NCI-H510A treated with DMSO at 0.1 percent for 48 hours (cell line): ENCODE results near the gene PRMT3.
"Not testable (repeated sequence)": the region's sequence is repeated elsewhere in the genome, so short reads cannot be mapped to it uniquely, and the experiment has no call there.

ENCODE experiments used
- DNase-seq: peaks from one replicate; lab custom pipeline; 2025; lab: John Stamatoyannopoulos, UW

Gene PRMT3

GRCh38 chr11:20387261-20388095 is at the start of gene PRMT3:
Gene PRMT3, plus strand, starts transcription at chr11:20387716. Its CDS starts 31 bp downstream, at chr11:20387747.
- peak; percentile 81 for DNase-seq

DNA sequence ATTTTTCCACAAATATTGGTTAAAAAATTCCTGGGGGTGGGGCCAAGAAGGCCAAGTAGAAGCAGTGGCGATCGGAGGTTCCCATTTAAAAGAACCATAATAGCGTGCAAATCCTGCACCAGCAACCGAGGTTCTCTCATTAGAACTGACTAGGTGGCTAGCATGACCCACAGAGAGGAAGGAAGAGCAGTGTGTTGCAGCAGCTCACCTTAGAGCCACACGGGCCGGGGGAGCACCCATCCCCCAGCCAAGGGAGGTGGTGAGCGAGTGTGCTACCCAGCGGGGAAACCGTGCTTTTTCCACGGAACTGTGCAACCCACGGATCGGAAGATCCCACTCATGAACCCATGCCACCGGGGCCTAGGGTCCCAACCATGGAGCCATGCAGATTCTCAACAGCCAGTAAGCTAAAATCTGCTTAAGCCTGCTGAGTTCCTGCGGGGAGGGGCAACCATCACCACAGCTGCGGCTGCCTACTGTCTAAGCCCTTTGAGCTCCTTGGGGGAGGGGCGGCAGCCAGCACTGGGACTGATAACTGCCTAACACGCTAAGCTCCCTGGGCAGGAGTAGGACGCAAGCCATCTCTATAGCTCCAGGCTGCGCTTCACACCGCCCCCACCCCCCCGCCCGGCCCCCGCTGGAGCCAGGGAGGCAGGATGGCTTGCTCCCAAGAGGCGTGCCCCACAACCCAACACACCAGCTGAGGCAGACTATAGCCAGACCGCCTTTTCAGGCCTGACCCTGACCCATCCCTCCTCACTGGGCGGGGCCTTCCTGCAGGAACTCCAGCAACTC is 45.0 kb upstream of the PRMT3 start:
- DNase-seq, result no peak

GRCh38 chr11:20351136-20351535 is 36.4 kb upstream of the PRMT3 start:
- no peak for DNase-seq

GRCh38 chr11:20351751-20352262 is 35.7 kb upstream of the PRMT3 start:
- DNase-seq, result no peak

GRCh38 chr11:20353829-20354434 is 33.6 kb upstream of the PRMT3 start:
- peak; percentile 45 for DNase-seq

GRCh38 chr11:20355221-20356219 is 32.0 kb upstream of the PRMT3 start:
- DNase-seq, result peak; percentile 34

DNA sequence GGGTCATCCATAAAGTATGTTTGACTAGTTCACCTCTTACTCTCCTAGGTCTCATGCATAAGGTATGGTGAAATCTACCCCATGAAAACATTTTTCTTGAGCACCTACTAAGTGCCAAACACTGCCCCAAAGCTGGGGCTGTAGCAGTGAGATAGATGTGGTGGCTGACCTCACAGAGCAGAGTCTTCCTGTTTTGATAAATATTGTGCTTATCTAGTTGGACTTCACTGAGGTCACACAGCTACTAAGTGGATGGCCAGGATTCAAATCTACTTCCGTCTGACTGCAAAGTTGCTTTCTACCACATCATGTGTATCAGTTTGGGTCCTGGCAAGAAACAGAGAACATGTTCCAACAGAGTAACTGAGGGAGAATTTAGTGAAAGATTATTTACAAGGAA is 30.4 kb upstream of the PRMT3 start:
- no peak for DNase-seq

DNA sequence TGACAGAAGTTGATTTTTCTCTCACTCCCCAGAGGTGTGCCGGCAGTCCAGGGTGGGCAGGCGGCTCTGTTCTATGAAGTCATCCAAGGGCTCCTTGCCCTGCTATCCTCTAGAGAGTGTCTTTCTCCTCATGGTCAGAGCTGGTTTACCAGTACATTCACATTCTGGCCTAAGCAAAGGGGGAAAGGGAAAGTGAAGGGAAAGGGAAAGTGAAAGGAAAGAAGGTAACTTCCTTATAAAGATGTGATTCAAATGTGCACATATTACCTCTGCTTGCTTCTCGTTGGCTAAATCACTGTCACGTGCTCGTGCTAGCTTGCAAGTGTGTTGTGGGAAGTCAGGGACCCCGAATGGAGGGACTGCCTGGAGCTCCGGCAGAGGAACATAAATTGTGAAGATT is 26.9 kb upstream of the PRMT3 start:
- DNase-seq, result no peak

GRCh38 chr11:20362481-20362880 is 25.0 kb upstream of the PRMT3 start:
- DNase-seq, result no peak

DNA sequence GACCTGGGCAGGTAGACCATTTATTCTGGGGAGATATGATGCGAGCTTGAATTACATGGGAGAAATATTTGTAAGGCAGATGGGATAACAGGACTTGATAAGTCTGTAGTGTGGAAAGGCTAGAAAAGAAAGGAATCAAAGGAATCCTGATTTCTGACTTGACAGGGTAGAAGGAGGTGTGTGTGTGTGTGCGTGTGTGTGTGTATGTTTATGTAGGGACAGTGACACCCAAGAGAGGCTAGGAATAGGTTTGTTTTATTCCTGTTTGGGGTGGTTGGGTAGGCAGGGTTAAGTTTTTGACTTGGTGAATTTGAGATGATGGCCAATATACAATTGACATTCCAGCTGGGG is 24.4 kb upstream of the PRMT3 start:
- DNase-seq, result no peak

DNA sequence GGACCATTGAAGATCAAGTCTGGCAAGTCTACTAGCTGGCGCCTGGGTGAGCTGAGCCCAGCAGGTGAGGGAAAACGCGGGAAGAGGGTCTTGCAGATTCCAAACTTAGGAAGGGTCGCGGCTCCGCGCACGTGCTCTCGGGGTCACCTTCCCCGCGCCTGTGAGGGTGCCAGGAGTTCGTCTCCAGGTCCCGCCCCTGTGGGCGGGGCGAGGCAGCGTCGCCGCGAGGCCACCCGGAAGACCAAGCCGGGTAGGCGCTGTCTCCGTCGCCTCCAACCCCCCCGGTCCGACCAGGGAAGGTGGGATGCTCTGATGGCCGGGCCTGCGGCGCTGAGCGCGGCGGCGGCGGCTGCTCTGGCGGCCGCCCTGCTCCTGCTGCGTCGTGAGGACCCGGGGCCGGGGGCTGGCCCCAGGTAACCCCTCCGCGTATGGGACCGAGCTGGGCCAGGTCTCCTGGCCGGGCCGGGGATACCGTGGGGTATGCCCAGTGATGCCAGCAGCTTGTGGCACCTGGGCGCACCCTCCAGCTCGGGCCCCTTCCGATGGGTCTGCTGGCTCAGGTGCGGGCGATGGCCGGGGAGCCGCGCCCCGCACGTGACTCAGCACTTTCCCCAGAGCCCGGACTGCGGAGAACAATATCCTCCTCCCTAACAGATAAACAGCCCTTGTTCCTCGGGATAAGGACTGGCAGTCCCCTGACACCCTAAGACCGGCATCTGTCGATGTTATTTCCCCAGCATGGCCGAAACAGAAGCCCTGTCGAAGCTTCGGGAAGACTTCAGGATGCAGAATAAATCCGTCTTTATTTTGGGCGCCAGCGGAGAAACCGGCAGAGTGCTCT is 23.8 kb upstream of the PRMT3 start, which contains the start of gene HTATIP2:
HTATIP2 (plus strand) TSS at position 215 of the 841 bp plus-strand sequence; CDS start at position 739, 524 bp downstream.
- DNase-seq, result peak; percentile 24

DNA sequence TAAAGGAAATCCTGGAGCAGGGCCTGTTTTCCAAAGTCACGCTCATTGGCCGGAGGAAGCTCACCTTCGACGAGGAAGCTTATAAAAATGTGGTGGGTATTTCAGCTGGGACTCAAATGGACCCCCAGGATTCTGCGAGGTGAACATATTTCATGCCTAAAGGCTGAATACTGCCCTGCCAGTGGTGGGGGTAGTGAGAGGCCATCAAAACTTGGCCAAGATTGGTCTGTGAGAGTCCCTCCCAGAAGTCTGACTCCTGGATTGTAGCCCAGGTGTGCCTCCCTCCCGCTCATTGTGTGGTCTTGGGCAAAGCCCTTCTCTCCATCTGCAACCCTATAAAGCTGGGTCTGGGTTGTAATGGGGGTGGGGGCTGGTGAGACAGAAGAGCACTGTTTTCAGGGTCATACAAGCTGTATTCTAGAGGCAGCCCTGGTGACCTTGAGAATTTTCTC is 23.1 kb upstream of the PRMT3 start:
- no peak for DNase-seq

- not testable (repeated sequence) for DNase-seq
Observed at GRCh38 chr11:20365465-20365864, 22.1 kb upstream of the PRMT3 start.

- DNase-seq, result no peak
Observed at GRCh38 chr11:20367313-20367948, 20.1 kb upstream of the PRMT3 start.

- DNase-seq, result no peak
Observed at GRCh38 chr11:20368438-20368837, 19.1 kb upstream of the PRMT3 start.

- no peak for DNase-seq
Observed at GRCh38 chr11:20369826-20370225, 17.7 kb upstream of the PRMT3 start.

- no peak for DNase-seq
Observed at GRCh38 chr11:20372081-20372626, 15.4 kb upstream of the PRMT3 start.

GRCh38 chr11:20373147-20373546 is 14.4 kb upstream of the PRMT3 start:
- no peak for DNase-seq

DNA sequence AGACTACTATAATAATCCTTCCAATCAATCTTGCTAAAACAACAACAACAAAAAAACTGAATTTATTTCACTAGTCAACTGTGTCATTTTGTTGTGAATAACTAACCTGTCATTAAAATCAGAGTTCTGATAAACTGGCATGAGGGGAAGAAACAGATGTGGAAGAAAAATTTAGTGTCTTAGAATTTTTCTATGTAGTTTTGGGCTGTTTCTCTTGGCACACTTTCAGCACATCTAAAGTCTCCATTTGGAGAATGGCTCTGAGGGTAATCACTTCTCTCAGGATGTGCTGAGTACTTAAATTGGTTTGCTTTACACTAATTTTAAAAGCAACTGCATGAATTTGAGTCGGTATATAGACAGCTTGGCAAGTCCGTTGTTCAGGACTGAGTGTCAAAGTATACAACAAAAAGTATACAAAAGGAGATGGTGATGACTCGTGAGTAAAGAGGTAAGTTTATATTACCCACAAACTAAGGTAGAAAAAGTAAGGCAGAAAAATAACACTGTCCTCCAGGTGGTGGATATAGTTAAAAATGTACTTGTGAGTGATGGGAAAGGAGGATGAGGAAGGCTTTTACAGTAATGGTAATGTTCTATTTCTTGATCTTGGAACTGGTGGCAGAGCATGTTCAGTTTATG is 13.8 kb upstream of the PRMT3 start:
- DNase-seq, result no peak
